ENCODE data around the gene ARHGEF12.

ARHGEF12 gene

DNA sequence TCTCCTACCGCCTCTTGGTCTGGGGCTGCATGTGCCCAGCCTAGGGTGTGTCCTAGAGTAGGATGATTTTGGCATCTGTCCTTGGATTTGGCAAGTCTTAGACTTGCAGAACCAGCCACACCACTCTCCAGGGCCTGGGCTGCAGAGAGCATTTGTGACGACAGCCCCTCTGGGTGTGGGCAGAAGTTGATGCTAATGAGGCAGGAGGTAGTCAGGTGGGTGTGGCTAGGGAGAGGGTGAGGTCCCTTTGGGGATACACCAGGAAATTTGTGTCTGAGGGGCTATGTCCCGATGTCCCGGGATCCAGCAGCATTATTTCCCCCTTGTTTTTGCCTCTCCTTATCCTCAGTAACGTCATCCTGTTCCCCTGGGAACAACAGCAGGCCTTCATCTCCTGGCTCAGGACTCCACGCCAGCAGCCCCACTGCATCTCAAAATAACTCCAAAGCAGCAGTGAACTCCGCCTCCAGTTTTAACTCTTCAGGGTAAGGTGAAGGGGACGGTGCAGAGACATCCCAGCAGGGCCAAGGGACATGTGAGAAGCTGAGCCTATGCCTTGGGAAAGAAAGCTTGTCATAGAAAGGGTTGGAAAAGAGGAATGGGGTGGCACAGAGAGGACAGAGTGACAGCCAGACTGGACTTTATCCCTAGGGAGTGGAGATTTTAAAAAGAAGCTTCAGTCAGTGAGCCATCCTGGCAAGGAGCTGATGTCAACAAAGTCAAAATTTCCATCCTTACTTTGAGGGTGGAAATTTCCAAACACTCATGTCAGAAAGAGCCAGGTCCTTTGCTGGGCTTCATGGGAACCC lies 19.1 kb upstream of the ARHGEF12 start:
- DNase-seq (ENCODE audit: low spot score) = peak; percentile 80

DNA sequence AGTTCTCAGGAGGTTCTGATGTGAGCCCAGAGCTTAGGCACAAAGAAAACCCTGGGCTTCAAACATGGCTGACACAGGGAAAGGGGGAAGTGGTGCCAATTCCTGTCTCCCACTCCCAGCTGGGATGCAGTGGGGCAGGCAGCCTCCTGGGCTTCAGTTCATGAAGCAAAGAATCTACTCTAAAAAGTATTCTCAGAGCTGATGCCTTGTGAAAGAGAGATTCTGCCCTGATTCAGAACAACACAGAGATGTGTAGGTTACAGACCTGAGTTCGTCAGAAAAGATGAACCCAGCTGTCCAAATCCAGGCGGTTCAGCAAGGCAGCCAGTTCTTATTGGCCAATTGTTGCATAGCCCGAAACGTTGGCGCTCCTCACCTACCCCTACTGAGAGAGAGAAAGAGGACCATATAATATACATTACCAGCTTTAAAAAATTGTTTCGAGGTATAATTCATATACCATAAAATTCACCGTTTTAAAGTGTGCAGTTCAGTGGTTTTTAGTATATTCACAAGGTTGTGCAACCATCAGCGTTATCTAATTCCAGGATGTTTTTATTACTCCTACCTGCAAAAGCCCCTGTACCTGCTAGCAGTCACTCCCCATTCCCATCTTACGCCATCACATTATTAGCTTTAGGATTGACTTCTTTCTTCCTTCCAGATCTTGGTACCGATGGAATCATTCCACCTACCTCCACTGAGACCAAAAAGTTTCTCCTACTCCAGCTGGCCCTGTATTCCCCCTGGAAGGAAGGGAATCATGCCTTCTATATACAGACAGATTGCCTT lies 18.3 kb upstream of the ARHGEF12 start:
- DNase-seq (ENCODE audit: low spot score) = no peak

- no peak for DNase-seq (ENCODE audit: low spot score)
Observed at GRCh38 chr11:120318906-120319305, 17.3 kb upstream of the ARHGEF12 start.

- peak; percentile 89 for DNase-seq (ENCODE audit: low spot score)
Observed at GRCh38 chr11:120324932-120325810, 11.0 kb upstream of the ARHGEF12 start, which contains the start of gene TLCD5. TLCD5 (plus strand) TSS chr11:120325299; CDS start chr11:120327442, 2,143 bp downstream.

- no peak for DNase-seq (ENCODE audit: low spot score)
Observed at GRCh38 chr11:120326228-120326627, 10.0 kb upstream of the ARHGEF12 start.

- no peak for DNase-seq (ENCODE audit: low spot score)
Observed at GRCh38 chr11:120326845-120327281, 9.3 kb upstream of the ARHGEF12 start.

DNA sequence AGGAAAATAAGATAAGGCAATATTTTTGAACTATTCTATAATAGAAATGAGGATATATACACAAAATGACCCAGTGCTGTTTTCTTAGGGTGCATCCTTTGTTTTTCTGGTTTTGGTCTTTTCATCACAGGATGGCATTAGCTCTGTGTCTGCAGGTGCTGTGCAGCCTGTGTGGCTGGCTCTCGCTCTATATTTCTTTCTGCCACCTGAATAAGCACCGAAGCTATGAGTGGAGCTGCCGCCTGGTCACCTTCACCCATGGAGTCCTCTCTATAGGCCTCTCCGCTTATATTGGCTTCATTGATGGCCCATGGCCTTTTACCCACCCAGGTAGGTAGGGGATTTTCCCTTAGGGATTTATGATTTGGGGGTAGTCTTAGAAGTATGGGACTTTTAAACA lies 8.9 kb upstream of the ARHGEF12 start:
- DNase-seq (ENCODE audit: low spot score) = no peak

DNA sequence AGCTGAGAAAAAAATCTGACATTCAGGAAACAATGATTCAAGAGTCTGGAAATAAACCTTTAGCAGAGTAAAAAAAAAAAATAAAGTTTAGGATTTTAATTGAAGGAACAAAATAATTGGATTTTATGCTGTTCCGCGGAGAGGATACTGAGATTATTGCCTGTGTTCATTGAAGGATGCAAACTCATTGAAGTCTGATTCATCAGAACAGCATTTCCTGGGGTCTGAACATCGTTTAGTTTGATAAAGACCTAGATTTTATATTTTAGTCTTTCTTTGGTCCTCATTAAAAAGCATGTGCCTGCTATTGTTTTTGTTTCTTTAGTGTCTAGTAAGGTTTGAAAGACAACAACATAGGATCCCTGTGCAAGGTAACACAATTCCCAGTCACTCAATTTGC lies 6.7 kb upstream of the ARHGEF12 start:
- no peak for DNase-seq (ENCODE audit: low spot score)

GRCh38 chr11:120330045-120330444 lies 6.2 kb upstream of the ARHGEF12 start:
- no peak for DNase-seq (ENCODE audit: low spot score)

- no peak for DNase-seq (ENCODE audit: low spot score)
Observed at GRCh38 chr11:120331301-120331996, 4.8 kb upstream of the ARHGEF12 start.

GRCh38 chr11:120332822-120333716 lies 3.1 kb upstream of the ARHGEF12 start:
- no peak for DNase-seq (ENCODE audit: low spot score)

DNA sequence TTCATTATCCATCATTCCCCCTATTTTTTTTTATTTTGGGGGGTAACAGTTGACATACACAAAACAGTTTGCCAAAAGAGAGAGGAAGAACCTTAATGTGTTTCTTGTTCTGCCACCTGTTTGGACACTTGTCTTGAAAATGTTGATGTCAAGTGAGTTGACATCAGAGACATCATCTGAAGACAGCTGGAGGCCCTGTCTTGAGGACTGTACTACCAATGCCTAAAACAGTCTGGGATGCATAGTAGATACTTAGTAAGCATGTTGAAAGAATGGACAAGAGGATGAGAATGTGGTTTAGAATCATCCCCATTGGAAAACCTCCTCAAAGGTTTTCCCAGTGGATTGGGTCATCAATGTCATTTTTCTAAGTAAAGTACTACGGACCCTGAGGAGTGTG lies 2.4 kb upstream of the ARHGEF12 start:
- no peak for DNase-seq (ENCODE audit: low spot score)

- DNase-seq (ENCODE audit: low spot score) = no peak
Observed at GRCh38 chr11:120334332-120334731, 1.9 kb upstream of the ARHGEF12 start.

- peak; percentile 49 for DNase-seq (ENCODE audit: low spot score)
Observed at GRCh38 chr11:120334894-120335462, 1.2 kb upstream of the ARHGEF12 start.

DNA sequence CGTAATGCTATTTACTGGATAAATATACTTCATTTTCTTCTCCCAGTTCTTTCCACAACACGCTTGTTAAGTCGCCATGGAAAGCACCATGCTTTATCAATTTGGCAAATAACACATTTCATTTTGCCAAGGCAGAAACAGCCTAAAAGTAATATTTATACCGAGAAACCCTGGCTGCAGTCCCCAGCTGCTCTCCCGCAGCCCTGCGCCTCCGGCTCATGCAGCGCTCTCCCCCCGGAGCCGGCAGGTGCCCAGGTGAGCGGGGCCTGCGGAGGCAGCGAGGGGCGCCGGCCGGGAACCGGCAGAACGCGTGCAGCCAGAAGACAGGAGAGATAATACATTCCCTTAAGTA lies 681 bp upstream of the ARHGEF12 start:
- DNase-seq (ENCODE audit: low spot score) = peak; percentile 42

DNA sequence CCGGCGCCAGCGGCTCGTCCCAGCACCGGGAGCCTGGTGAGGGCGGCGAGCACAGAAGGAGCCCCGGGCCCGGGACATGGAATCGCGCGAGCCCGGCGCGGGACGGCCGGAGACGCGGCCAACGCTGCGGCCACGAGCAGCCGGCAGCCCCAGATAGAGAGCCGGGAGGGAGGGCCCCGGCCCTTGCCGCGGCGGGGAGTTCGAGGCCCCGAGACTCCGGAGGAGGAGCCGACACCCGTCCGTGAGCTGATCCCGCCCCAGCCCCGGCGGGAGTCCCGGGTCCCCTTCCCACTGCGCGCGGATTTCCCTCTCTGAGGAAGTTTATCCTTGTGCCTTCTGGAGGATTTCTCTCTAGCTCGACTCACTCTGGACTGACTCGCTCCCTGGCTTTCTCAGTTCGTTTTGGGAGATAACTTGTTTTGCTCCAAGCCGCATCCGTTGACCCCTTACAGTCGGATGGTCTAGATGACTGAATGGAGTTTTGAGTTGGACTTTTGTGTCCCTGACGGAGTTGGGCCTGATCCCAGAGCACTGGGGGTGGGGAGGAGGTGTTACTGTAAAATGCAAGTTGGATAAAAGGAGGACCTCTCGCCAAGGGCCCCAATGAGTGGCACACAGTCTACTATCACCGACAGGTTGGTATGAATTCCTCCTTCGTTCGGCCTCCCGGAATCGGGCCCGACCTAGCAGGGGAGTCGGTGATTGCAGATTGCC lies 585 bp downstream of the ARHGEF12 start:
- peak; percentile 74 for DNase-seq (ENCODE audit: low spot score)

DNA sequence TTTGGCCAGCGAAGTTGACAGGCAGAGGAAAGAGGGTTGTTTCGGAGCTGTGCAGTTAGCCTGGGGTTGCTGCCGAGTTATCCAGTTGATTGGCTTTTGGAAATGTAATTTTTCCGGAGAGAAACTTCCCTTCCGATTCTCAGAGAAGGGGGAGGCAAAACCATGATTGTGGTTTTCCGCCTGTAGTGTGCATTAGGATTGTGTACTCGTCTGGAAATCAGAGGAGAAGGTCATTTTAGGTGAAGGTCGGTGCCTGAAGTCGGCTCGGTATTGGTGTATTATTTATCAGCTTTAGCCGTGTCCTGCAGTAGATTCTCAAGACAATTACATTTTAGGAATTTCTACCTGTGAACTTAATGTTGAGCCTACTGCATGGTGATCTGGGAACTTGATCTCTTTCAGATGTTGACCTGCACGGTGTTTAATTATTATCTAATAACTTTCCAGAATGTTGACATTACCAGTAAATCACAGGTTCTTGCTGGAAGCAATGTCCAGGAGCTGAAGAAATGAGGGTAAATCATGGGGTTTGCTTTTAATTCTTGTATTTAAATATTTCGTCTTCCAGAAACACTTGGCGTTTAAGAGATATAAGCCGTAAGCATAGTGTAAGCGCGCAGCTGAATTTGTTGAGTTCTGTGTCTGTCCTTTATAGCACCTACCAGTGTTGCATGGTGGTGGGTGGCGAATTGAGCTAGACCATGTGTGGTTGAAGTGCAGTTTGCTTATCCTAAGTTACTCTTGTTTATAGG lies 1.3 kb downstream of the ARHGEF12 start:
- peak; percentile 26 for DNase-seq (ENCODE audit: low spot score)

DNA sequence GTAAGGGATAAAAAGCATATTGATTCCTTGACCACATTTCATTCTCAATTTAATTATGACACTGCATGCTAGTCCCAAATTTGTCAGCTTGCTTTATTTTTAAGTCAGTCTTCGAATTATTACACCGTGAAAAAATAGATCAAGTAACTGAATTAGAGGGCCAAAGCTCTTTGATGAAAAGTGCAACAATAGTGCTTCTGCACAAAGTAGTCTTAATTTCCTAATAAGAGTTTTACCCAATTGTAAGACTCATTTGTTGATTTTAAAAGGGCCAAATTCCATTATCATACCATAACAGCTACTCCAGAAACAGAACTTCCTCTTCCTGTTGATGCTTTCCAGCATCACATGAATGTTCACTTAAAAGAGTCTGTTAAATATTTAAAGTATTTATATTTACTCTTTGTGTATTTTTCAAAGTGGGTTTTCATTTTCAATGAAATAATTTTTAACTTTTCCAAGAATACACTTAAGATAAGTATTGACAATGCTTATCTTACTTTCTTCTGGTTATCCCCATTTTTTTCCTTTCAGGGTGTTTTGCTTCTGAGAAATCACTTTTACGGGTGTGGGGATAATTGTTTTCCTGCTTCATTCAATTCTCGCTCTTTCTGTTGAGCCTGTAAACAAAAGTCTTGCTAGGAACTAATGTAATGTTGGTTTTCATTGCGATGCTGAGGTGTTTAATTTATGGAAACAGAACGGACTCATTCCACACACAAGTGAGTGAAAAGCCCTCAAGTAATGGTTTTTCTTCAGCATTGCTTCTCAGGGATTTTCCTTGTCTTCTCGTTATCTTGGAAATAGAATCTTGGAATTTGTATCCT lies 2.1 kb downstream of the ARHGEF12 start:
- DNase-seq (ENCODE audit: low spot score) = no peak

All from iPS-NIHi11 (cell line).